Fibroblast of the aortic adventitia (primary cell): ENCODE data around the gene MARCHF6. TPM values are rescaled to one million over a fixed set of nuclear protein-coding genes. Genes with fewer than 3 reads are reported as not detected.
"Not testable (repeated sequence)": the region's sequence is repeated elsewhere in the genome, so short reads cannot be mapped to it uniquely, and the experiment has no call there.

ENCODE experiments used
- DNase-seq: peaks from one replicate; pipeline ENCODE4 v3.0.0-alpha.2; 2010; ENCODE audit warnings: low read depth
- H3K4me3 ChIP-seq: 2 replicates; pipeline ENCODE4 v1.5.1; 2011; ENCODE audit warnings: low read depth, mild to moderate bottlenecking, control low read depth, low read length, moderate library complexity
- CTCF ChIP-seq: IDR thresholded peaks from 2 replicates; pipeline ENCODE4 v1.5.1; 2011; ENCODE audit warnings: mild to moderate bottlenecking, low read length, control low read depth, inconsistent platforms; ENCODE audit not compliant: insufficient read depth
- total RNA-seq: library from RNA; depleted of rRNA; stranded (reverse); fragments of >200 nt; gene quantifications from 2 replicates; pipeline ENCODE4 v1.2.3, GENCODE V29; 2012; ENCODE audit warnings: low replicate concordance

Gene MARCHF6
- total RNA-seq, 1 donor, result 49.0 TPM

GRCh38 chr5:10338686-10339057, 14.8 kb upstream of the MARCHF6 start:
- no peak overlapping the region for H3K4me3 ChIP-seq
- no peak for DNase-seq
- no peak for TF ChIP-seq CTCF

- no peak overlapping the region for H3K4me3 ChIP-seq
- no peak for TF ChIP-seq CTCF
- DNase-seq, result no peak
Observed at GRCh38 chr5:10339058-10339811, 14.3 kb upstream of the MARCHF6 start.

- TF ChIP-seq CTCF, result no peak
- no peak for DNase-seq
- no peak overlapping the region for H3K4me3 ChIP-seq
Observed at GRCh38 chr5:10339958-10340357, 13.5 kb upstream of the MARCHF6 start.

- H3K4me3 ChIP-seq, result no peak overlapping the region
- DNase-seq, result peak; percentile 55
- no peak for TF ChIP-seq CTCF
Observed at GRCh38 chr5:10343486-10343885, 10.0 kb upstream of the MARCHF6 start.

GRCh38 chr5:10344461-10345106, 8.9 kb upstream of the MARCHF6 start:
- not testable (repeated sequence) for DNase-seq, H3K4me3 ChIP-seq

GRCh38 chr5:10348258-10348657, 5.2 kb upstream of the MARCHF6 start:
- no peak for TF ChIP-seq CTCF
- no peak overlapping the region for H3K4me3 ChIP-seq
- DNase-seq, result no peak

GRCh38 chr5:10351199-10351905, 2.1 kb upstream of the MARCHF6 start:
- DNase-seq, result peak; percentile 64
- no peak for TF ChIP-seq CTCF
- H3K4me3 ChIP-seq, result no peak overlapping the region
